ENCODE measurements around the gene MCM9. TPM values are rescaled to one million over a fixed set of nuclear protein-coding genes. Genes with fewer than 3 reads are reported as not detected.

MCM9 gene
- total and polyA plus RNA-seq, 2 experiments from 2014 or later = 11.1 to 13.5 TPM

DNA sequence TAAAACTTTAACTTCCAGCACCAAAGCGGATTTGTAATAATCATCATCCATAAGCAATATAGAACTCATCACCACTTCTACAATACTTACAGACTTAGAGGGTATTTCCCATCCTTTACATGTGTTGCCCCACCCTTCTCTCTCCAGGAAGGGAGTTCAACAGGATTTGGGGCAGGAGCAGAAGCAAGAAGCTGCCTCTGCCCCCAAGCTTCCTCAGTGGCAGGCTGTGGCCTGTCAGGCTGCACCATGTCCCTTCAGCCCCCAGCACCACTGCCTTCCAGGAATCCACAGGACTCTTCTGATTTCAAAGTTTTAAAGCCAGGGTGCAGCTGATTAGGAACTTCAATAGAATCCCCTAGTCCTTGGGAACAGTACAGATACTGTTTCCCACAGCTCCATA is 36.7 kb upstream of the MCM9 start:
- H3K4me1 ChIP-seq (ENCODE audit: insufficient read depth) = no peaks in the 10 kb centered on the region
- no peaks in the 10 kb centered on the region for H3K36me3 ChIP-seq (replicated peaks; ENCODE audit: insufficient read depth, low read depth)
- no peaks in the 10 kb centered on the region for H3K27me3 ChIP-seq
- DNase-seq (ENCODE audit: low spot score) = no peak
- TF ChIP-seq CTCF (IDR thresholded peaks at IDR 0.05; ENCODE audit: poor library complexity) = no peak
- no peak for TF ChIP-seq EZH2 (IDR thresholded peaks at IDR 0.05; ENCODE audit: borderline replicate concordance)
- no peak for TF ChIP-seq EZH2phosphoT487 (IDR thresholded peaks at IDR 0.05; ENCODE audit: low read depth, severe bottlenecking, unreplicated experiment)
- no peak overlapping the region for H3K27ac ChIP-seq
- 100% methylated on average over 1 of the region's 1 CpG for WGBS (ENCODE audit: low lambda C conversion rate, missing lambda C conversion rate)
- H3K4me2 ChIP-seq = no peak overlapping the region
- H3K4me3 ChIP-seq = no peak overlapping the region
- no peaks in the 10 kb centered on the region for H4K20me1 ChIP-seq (ENCODE audit: insufficient read depth, poor library complexity, severe bottlenecking)
- H3K79me2 ChIP-seq = no peaks in the 10 kb centered on the region
- no peak overlapping the region for H2AFZ ChIP-seq
- no peaks in the 10 kb centered on the region for H3K9me3 ChIP-seq (ENCODE audit: low read depth)
- no peaks in the 10 kb centered on the region for H3K9me2 ChIP-seq (replicated peaks; ENCODE audit: insufficient read depth)

DNA sequence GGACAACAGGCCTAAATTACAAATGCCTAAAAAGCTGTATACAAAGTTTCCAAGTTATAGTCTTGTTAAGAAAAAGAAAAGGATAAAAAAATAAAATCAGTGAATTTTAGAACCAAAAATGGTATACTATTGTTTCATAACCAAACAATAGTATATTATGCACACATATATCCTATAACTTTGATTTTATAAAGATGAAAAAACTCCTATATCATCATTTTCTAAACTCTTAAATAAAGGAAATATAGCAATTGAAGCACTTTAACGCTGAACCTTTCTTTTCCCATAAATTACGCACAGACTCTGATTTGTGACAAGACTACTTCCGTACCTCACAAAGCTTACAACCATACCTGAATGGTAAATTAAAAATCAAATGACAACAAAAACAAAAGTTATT is 35.9 kb upstream of the MCM9 start:
- H3K4me2 ChIP-seq = no peak overlapping the region
- no peak overlapping the region for H3K4me3 ChIP-seq
- no peak overlapping the region for H3K27ac ChIP-seq
- H3K79me2 ChIP-seq = no peaks in the 10 kb centered on the region
- TF ChIP-seq EZH2 (IDR thresholded peaks at IDR 0.05; ENCODE audit: borderline replicate concordance) = no peak
- TF ChIP-seq EZH2phosphoT487 (IDR thresholded peaks at IDR 0.05; ENCODE audit: low read depth, severe bottlenecking, unreplicated experiment) = no peak
- no peaks in the 10 kb centered on the region for H3K27me3 ChIP-seq
- DNase-seq (ENCODE audit: low spot score) = no peak
- no peaks in the 10 kb centered on the region for H3K9me3 ChIP-seq (ENCODE audit: low read depth)
- H3K36me3 ChIP-seq (replicated peaks; ENCODE audit: insufficient read depth, low read depth) = no peaks in the 10 kb centered on the region
- WGBS (ENCODE audit: low lambda C conversion rate, missing lambda C conversion rate) = 95% methylated on average over 3 of the region's 3 CpGs
- no peaks in the 10 kb centered on the region for H3K9me2 ChIP-seq (replicated peaks; ENCODE audit: insufficient read depth)
- no peak overlapping the region for H2AFZ ChIP-seq
- peaks cover 1% of the 10 kb centered on the region for H3K4me1 ChIP-seq (ENCODE audit: insufficient read depth)
- no peaks in the 10 kb centered on the region for H4K20me1 ChIP-seq (ENCODE audit: insufficient read depth, poor library complexity, severe bottlenecking)

DNA sequence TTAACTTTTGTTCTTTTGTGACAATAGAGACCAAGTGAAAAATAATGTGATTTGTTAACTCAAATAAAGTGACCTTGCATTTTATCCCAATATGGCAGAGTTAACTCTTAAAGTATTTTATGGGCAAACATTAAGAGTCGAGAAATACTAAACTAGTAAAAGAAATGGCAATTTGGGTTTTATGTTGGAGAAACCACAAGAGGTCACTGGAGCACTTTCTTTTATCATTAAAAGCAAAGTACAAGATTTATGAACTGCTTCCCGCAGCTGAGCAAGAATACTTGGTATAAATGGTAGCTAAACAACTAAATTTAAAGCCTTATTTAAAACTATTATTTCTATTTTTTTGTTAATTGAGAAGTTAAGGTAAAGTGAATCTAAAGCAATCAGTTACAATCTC is 33.5 kb upstream of the MCM9 start:
- H3K79me2 ChIP-seq = no peaks in the 10 kb centered on the region
- H3K9me3 ChIP-seq (ENCODE audit: low read depth) = no peaks in the 10 kb centered on the region
- DNase-seq (ENCODE audit: low spot score) = peak; percentile 60
- no peak overlapping the region for H3K4me3 ChIP-seq
- H3K27me3 ChIP-seq = no peaks in the 10 kb centered on the region
- H3K36me3 ChIP-seq (replicated peaks; ENCODE audit: insufficient read depth, low read depth) = no peaks in the 10 kb centered on the region
- H3K27ac ChIP-seq = no peak overlapping the region
- H3K4me1 ChIP-seq (ENCODE audit: insufficient read depth) = peaks cover 4% of the 10 kb centered on the region
- no peak overlapping the region for H2AFZ ChIP-seq
- no peaks in the 10 kb centered on the region for H4K20me1 ChIP-seq (ENCODE audit: insufficient read depth, poor library complexity, severe bottlenecking)
- no peak overlapping the region for H3K4me2 ChIP-seq
- 33% methylated on average over 2 of the region's 2 CpGs for WGBS (ENCODE audit: low lambda C conversion rate, missing lambda C conversion rate)
- no peaks in the 10 kb centered on the region for H3K9me2 ChIP-seq (replicated peaks; ENCODE audit: insufficient read depth)
- TF ChIP-seq CTCF (IDR thresholded peaks at IDR 0.05; ENCODE audit: poor library complexity) = peak; percentile 73
- no peak for TF ChIP-seq EZH2 (IDR thresholded peaks at IDR 0.05; ENCODE audit: borderline replicate concordance)
- no peak for TF ChIP-seq EZH2phosphoT487 (IDR thresholded peaks at IDR 0.05; ENCODE audit: low read depth, severe bottlenecking, unreplicated experiment)

DNA sequence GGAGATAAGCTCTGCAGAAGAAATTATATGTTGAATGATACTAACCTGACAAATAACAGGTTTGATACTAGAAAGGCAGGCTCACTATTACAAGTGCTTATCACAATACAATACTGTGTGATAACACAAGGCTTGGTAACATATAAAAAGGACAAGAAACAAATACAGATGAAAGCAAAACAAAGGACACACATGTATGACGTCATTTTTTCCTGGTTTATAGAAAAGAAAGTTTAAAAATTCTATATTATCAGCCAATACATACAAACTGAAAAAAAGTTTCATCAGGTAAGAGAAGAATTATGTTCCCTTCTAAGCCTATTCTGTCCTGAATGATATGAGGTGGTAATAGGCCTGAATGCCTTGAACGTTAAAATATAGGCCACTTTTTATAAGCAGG is 32.3 kb upstream of the MCM9 start:
- no peak overlapping the region for H2AFZ ChIP-seq
- H4K20me1 ChIP-seq (ENCODE audit: insufficient read depth, poor library complexity, severe bottlenecking) = no peaks in the 10 kb centered on the region
- no peaks in the 10 kb centered on the region for H3K9me3 ChIP-seq (ENCODE audit: low read depth)
- TF ChIP-seq CTCF (IDR thresholded peaks at IDR 0.05; ENCODE audit: poor library complexity) (no peak), EZH2 (IDR thresholded peaks at IDR 0.05; ENCODE audit: borderline replicate concordance) (no peak), EZH2phosphoT487 (IDR thresholded peaks at IDR 0.05; ENCODE audit: low read depth, severe bottlenecking, unreplicated experiment) (no peak)
- peaks cover 4% of the 10 kb centered on the region for H3K4me1 ChIP-seq (ENCODE audit: insufficient read depth)
- no peaks in the 10 kb centered on the region for H3K36me3 ChIP-seq (replicated peaks; ENCODE audit: insufficient read depth, low read depth)
- H3K9me2 ChIP-seq (replicated peaks; ENCODE audit: insufficient read depth) = no peaks in the 10 kb centered on the region
- no peaks in the 10 kb centered on the region for H3K79me2 ChIP-seq
- H3K4me2 ChIP-seq = no peak overlapping the region
- no peak for DNase-seq (ENCODE audit: low spot score)
- H3K27ac ChIP-seq = no peak overlapping the region
- WGBS (ENCODE audit: low lambda C conversion rate, missing lambda C conversion rate) = 85% methylated on average over 2 of the region's 2 CpGs
- no peaks in the 10 kb centered on the region for H3K27me3 ChIP-seq
- no peak overlapping the region for H3K4me3 ChIP-seq
